ENCODE measurements around the gene AKAP14. TPM values are rescaled to one million over a fixed set of nuclear protein-coding genes. Genes with fewer than 3 reads are reported as not detected.
A peak's percentile ranks its signal among the peaks of the same experiment; 100 is the strongest.
"Not testable (repeated sequence)": the region's sequence is repeated elsewhere in the genome, so short reads cannot be mapped to it uniquely, and the experiment has no call there.

Gene AKAP14
- total and polyA plus RNA-seq, 8 donors, result 0.81 to 4.8 (median 3.2) TPM; not detected in 1

DNA sequence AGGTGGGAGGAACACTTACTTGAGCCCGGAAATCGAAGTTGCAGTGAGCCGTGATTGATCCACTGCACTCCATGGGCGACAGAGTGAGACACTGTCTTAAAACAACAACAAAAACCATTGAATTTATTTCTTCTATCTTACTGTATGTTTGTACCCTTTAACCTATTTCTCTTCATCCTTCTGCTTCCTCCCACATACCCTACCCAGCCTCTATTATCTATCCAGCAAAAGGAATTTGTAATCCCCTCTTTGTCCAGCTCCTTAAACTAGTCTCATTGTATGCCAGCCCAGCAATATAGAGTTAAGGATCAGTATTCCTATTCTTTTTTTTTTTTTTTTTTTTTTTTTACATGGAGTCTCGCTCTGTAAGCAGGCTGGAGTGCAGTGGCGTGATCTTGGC is 49.8 kb downstream of the AKAP14 start:
- Histone ChIP-seq H3K27ac (no peak overlapping the region), H3K9me3 (no peaks in the 10 kb centered on the region), H3K27me3 (no peaks in the 10 kb centered on the region), H3K4me3 (no peak overlapping the region), H3K36me3 (no peaks in the 10 kb centered on the region), H3K4me1 (peaks cover 0 to 8% of the 10 kb centered on the region in 2 donors)
- no peak for TF ChIP-seq CTCF (IDR thresholded peaks at IDR 0.05)
- DNase-seq (no peak), ATAC-seq (no peak)
- intact Hi-C loops (cut with DNase I), result no loop called here

GRCh38 chrX:119948381-119948780 is 52.7 kb downstream of the AKAP14 start:
- DNase-seq (no peak), ATAC-seq (no peak)
- intact Hi-C loops (cut with DNase I), result no loop called here
- Histone ChIP-seq H3K27ac (no peak overlapping the region), H3K9me3 (no peaks in the 10 kb centered on the region), H3K4me1 (no peaks in the 10 kb centered on the region), H3K36me3 (no peaks in the 10 kb centered on the region), H3K4me3 (no peak overlapping the region), H3K27me3 (no peaks in the 10 kb centered on the region)
- TF ChIP-seq CTCF (IDR thresholded peaks at IDR 0.05), result peak in 1 of 2 donors; percentile 8

DNA sequence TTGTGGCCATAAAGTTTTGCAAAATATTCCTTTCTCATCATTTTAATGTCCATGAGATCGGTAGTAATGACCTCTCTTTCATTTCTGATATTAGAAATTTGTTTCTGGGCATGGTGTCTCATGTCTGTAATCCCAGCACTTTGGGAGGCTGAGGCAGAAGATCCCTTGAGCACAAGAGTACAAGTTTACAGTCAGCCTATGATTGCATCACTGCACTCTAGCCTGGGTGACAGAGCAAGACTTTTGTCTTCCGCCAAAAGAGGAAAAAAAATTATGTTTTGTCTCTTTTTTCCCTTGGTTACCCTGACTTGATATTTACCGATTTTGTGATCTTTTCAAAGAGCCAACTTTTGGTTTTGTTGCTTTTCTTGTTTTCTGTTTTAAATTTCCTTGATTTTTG is 58.7 kb downstream of the AKAP14 start:
- H3K4me3 ChIP-seq, result no peak overlapping the region
- ATAC-seq, result no peak
- H3K9me3 ChIP-seq, result no peaks in the 10 kb centered on the region
- H3K27me3 ChIP-seq, result no peaks in the 10 kb centered on the region
- no peak overlapping the region for H3K27ac ChIP-seq
- no peak for TF ChIP-seq CTCF (IDR thresholded peaks at IDR 0.05)
- H3K4me1 ChIP-seq, result no peaks in the 10 kb centered on the region
- no peaks in the 10 kb centered on the region for H3K36me3 ChIP-seq
- intact Hi-C loops (cut with DNase I), result no loop called here
- no peak for DNase-seq

DNA sequence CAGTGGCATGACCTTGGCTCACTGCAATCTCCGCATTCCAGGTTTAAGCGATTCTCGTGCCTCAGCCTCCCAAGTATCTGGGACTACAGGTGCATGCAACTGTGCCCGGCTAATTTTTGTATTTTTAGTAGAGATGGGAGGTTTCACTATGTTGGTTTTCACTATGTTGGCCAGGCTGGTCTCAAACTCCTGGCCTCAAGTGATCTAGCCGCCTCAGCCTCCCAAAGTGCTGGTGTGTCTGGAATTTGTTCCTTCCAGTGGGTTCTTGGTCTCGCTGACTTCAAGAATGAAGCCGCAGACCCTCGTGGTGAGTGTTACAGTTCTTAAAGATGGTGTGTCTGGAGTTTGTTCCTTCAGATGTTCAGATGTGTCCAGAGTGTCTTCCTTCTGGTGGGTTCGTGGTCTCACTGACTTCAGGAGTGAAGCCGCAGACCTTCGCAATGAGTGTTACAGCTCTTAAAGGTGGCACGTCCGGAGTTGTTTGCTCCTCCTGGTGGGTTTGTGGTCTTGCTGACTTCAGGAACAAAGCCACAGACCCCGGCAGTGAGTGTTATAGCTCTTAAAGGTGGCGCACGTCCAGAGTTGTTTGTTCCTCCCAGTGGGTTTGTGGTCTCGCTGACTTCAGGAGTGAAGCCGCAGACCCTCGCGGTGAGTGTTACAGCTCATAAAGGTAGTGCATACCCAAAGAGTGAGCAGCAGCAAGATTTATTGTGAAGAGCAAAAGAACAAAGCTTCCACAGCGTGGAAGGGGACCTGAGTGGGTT is 60.3 kb downstream of the AKAP14 start:
- intact Hi-C loops (cut with DNase I); H3K27ac ChIP-seq; DNase-seq: not testable (repeated sequence)

DNA sequence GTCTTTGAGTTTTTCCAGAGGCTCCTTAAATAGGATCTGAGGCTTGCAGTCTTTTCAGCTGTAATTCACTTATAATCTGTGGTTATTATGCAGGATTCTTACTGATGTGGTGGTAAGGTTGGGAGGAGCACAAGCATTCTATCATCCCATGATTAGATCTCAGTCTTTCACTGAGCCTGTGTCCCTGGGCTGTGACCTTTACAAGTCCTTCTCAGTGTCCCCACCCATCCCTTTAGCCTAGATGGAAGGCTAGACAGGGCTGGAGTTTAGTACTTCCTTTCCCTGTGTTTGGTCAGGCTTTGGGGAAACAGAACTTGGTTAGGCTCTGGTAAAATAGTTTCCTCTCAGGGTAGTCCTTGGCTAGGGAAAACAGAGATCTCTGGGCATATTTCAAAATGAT is 64.9 kb downstream of the AKAP14 start:
- H3K36me3 ChIP-seq, result no peaks in the 10 kb centered on the region
- TF ChIP-seq CTCF (IDR thresholded peaks at IDR 0.05), result no peak
- ATAC-seq (no peak), DNase-seq (no peak)
- H3K4me1 ChIP-seq, result no peaks in the 10 kb centered on the region
- intact Hi-C loops (cut with DNase I), result no loop called here
- H3K27me3 ChIP-seq, result no peaks in the 10 kb centered on the region
- H3K9me3 ChIP-seq, result no peaks in the 10 kb centered on the region
- H3K4me3 ChIP-seq, result no peak overlapping the region
- no peak overlapping the region for H3K27ac ChIP-seq

More for the DNA sequence above, 60.3 kb downstream of the AKAP14 start:
- not testable (repeated sequence) for H3K36me3 ChIP-seq, H3K9me3 ChIP-seq, H3K4me3 ChIP-seq, H3K4me1 ChIP-seq, ATAC-seq, H3K27me3 ChIP-seq

- ATAC-seq; intact Hi-C loops (cut with DNase I); DNase-seq; H3K4me3 ChIP-seq; H3K9me3 ChIP-seq; H3K4me1 ChIP-seq; H3K27me3 ChIP-seq; H3K36me3 ChIP-seq; H3K27ac ChIP-seq: not testable (repeated sequence)
Observed at GRCh38 chrX:119966837-119967236, 71.1 kb downstream of the AKAP14 start.

Other genes with a start within 250 kb of the AKAP14 start
- 10 to 100 TPM; 19.1 to 20.3 TPM for gene SEPTIN6, start 202.7 kb upstream of the AKAP14 start, total RNA-seq
- 10 to 100 TPM; 28.8 to 43.1 (median 36.1) TPM for gene SEPTIN6, start 202.7 kb upstream of the AKAP14 start, polyA plus RNA-seq (ENCODE audit: insufficient read length in 6 of 6)
- gene SOWAHD, start 137.3 kb upstream of the AKAP14 start, total RNA-seq, result 1 to 10 TPM; 2.4 to 4.2 TPM
- gene SOWAHD, start 137.3 kb upstream of the AKAP14 start, polyA plus RNA-seq (ENCODE audit: insufficient read length in 6 of 6), result under 1 TPM; 0.34 to 0.96 (median 0.60) TPM
- 1,000 to 10,000 TPM; 1,442 to 1,453 TPM for gene RPL39, start 104.3 kb upstream of the AKAP14 start, total RNA-seq
- 1,000 to 10,000 TPM; 2,372 to 3,113 (median 2,723) TPM for gene RPL39, start 104.3 kb upstream of the AKAP14 start, polyA plus RNA-seq (ENCODE audit: insufficient read length in 6 of 6)
- gene UPF3B, start 42.9 kb upstream of the AKAP14 start, total RNA-seq, result 1 to 10 TPM; 4.5 to 5.5 TPM
- gene UPF3B, start 42.9 kb upstream of the AKAP14 start, polyA plus RNA-seq (ENCODE audit: insufficient read length in 6 of 6), result 10 to 100 TPM; 24.4 to 33.8 (median 27.5) TPM
- 10 to 100 TPM; 10.2 to 11.2 TPM for gene RNF113A, start 24.2 kb upstream of the AKAP14 start, total RNA-seq
- 10 to 100 TPM; 10.2 to 13.3 (median 11.9) TPM for gene RNF113A, start 24.2 kb upstream of the AKAP14 start, polyA plus RNA-seq (ENCODE audit: insufficient read length in 6 of 6)
- 10 to 100 TPM; 81.7 to 91.9 TPM for gene NDUFA1, start 24.1 kb upstream of the AKAP14 start, total RNA-seq
- gene NDUFA1, start 24.1 kb upstream of the AKAP14 start, polyA plus RNA-seq (ENCODE audit: insufficient read length in 6 of 6), result 10 to 100 TPM; 77.8 to 90.4 (median 85.5) TPM
- 1 to 10 TPM; 6.6 to 6.9 TPM for gene NKAP, start 47.9 kb downstream of the AKAP14 start, total RNA-seq
- gene NKAP, start 47.9 kb downstream of the AKAP14 start, polyA plus RNA-seq (ENCODE audit: insufficient read length in 6 of 6), result 10 to 100 TPM; 13.4 to 15.8 (median 14.7) TPM
- not detected for gene RHOXF2B, start 181.8 kb downstream of the AKAP14 start, total RNA-seq
- gene RHOXF2B, start 181.8 kb downstream of the AKAP14 start, polyA plus RNA-seq (ENCODE audit: insufficient read length in 6 of 6), result under 1 TPM; 0.08 to 0.23 (median 0.14) TPM
- not detected for gene RHOXF1, start 220.0 kb downstream of the AKAP14 start, total RNA-seq
- gene RHOXF1, start 220.0 kb downstream of the AKAP14 start, polyA plus RNA-seq (ENCODE audit: insufficient read length in 6 of 6), result 1 to 10 TPM in 3 of 6 donors, under 1 TPM in 3; 0.39 to 1.2 (median 0.95) TPM

All from left lung (tissue), 10 donors.